ENCODE measurements around the gene RAD51B.
A peak's percentile ranks its signal among the peaks of the same experiment; 100 is the strongest.

Gene RAD51B

DNA sequence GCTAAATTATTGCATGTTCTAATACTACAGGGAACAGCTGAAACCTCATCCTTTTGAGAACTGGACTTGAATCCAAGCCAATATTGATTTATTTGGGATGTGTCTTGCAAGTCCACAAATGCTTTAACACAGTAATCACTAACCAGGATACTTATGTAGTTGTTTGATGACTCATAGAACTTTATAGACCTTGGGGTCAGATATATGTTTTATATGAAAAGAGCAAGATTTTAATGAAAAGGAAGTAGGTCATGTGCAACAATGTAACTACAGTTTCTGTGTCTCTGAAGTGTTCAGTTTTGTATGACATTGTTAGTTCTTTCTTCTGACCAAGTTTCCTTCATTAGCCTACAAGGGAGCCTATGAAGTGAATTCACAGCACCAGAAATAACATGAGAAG lies 621.2 kb downstream of the RAD51B start:
- peak; percentile 50 for DNase-seq (ENCODE audit: low read depth)

GRCh38 chr14:68441542-68441941 lies 622.0 kb downstream of the RAD51B start:
- DNase-seq (ENCODE audit: low read depth) = no peak

GRCh38 chr14:68442828-68443629 lies 623.5 kb downstream of the RAD51B start:
- no peak for DNase-seq (ENCODE audit: low read depth)

DNA sequence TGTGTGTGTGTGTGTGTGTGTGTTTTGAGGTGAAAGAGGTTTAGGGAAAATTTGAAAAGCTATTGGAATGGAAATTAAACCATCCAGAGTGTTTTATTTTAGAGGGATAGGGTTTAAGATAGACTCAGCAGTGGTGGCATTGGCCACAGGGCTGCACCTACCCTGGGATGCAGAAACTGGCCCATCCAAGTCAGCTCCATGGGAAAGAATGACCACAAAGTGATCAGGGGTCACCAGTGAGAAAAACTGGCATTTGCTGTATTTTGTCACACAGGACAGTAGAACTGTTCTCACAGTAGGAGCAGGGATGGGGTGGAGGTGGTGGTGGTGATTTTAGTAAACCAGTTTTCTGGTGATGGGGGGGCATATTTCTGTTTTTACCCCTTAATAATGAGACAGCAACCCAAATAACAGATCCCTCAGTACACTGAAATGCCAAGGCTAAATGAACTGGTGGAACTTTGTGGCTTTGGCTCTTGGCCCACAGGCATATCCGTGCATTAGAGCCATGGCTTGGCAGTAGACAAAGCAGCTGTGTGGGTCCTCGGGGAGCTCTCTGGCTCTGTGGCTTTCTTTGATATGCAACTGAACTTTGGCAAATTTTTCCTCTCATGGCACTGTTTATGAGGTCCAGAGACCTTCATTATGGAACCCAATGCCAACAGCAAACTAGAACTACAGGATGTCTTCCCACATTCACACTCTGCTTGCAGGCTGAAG lies 625.0 kb downstream of the RAD51B start:
- DNase-seq (ENCODE audit: low read depth) = no peak

DNA sequence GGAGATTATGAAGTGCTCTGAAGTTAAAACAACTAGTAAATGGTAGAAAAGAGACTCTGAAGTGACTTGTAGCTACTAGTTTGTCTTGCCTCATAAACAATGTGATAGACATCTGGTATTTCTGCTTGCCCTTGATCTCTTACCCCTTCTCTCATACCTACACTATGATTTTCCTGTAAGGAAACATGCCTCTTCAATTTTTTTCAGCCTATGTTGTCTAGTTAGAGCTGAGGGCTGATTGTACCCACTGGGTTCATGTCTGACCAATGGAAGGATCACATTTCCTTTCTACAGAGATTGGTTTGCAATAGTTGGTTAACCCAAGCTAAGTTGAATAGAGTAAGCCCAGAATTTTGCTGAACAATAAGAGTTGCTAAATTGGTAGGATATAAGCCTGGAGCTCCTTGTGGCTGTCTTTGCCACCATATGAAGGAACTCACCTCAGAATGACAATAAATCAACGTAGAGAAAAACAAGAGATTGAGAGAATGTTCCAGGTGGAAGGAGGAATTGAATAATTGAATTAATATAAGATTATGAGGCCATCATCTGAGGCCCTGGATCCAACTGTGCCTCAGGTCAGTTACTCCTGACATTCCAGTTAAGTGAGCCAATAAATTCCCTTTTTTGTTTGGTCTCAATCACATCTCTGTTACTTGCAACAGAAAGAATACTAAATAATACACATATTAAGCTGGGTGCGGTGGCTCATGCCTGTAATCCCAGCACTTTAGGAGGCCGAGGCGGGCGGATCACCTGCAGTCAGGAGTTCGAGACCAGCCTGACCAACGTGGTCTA lies 626.9 kb downstream of the RAD51B start:
- no peak for DNase-seq (ENCODE audit: low read depth)

GRCh38 chr14:68447581-68448251 lies 628.1 kb downstream of the RAD51B start:
- DNase-seq (ENCODE audit: low read depth) = no peak

DNA sequence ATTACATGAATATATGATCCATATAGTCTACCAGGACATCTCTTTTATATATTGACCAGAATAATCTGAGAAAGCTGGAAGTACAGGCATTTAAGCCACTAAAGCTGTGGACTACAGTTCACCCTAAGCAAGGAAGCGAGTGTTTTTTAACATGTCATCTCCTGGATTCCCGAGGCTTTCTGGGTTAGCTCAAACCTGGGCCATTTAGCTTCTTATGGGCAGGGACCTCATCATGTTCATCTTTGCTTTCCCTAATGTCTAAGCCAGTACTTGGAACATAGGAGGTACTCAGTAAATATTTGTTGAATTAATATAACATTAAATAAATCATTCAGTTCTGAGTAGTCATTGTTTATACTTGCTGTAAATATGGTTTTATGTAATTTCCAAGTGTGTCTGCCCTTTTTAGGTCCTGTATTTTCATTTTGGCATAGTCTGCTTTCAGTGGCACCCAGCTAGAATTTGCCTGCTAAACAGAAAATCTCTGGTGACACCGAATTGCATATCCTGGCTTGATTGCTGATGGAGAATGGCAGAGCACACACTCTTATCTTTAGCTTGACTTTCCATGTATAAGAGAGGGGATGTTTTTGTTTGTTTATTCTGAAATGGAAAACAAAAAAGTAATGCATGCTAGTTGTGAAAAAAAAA lies 628.8 kb downstream of the RAD51B start:
- DNase-seq (ENCODE audit: low read depth) = no peak

- DNase-seq (ENCODE audit: low read depth) = no peak
These were observed 630.1 kb downstream of the RAD51B start for GRCh38 chr14:68449561-68450181.

- DNase-seq (ENCODE audit: low read depth) = no peak
These were observed 631.0 kb downstream of the RAD51B start for GRCh38 chr14:68450391-68451120.

- DNase-seq (ENCODE audit: low read depth) = no peak
These were observed 632.3 kb downstream of the RAD51B start for GRCh38 chr14:68451696-68452373.

DNA sequence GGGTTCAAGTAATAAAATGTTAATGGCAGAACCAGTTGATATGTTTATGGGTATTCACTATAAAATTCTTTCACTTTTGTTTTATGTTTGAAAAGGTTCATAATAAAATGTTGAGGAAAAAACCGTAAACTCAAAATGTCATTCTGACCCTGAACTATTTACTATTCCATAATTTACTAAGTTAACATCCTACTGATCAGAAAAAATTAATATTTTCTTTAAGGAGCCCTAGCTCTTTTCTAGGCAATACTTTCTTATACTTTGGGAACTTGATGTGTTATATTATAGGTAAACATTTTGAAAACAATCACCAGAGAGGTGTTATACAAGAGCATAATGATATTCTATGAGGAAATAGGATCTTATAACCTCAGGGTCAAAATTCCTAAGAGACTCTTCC lies 638.7 kb downstream of the RAD51B start:
- DNase-seq (ENCODE audit: low read depth) = no peak

DNA sequence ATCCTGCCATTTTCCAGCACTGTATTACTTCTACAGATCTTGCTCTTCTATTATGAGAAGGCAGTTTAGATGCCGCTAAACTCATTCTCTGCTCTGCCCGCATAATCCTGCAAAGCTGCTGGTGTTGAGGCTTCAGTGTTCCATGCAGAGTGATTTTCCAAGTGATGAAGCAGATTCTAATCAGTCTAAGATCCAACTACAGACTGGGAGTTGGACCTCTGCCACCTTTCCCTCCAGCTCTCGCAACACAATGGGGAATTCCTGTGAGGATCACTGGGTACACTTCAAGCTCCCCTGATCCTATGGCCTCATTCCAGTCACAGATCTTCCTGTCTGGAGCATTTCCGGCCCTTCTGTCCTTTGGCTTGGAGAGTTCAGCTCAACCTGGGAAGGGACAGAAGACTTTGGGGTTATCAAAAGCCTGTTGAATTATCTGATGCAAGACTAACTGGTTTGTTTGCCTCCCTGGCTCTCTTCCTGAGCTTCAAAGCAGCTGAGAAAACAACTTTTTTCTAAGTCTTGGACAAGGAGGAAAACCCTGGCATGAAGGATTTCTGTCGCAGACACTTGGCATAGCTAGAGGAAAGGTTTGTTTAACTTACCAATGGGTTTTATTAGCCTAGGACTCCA lies 639.4 kb downstream of the RAD51B start:
- no peak for DNase-seq (ENCODE audit: low read depth)

- DNase-seq (ENCODE audit: low read depth) = no peak
These were observed 640.0 kb downstream of the RAD51B start for GRCh38 chr14:68459480-68460136.

DNA sequence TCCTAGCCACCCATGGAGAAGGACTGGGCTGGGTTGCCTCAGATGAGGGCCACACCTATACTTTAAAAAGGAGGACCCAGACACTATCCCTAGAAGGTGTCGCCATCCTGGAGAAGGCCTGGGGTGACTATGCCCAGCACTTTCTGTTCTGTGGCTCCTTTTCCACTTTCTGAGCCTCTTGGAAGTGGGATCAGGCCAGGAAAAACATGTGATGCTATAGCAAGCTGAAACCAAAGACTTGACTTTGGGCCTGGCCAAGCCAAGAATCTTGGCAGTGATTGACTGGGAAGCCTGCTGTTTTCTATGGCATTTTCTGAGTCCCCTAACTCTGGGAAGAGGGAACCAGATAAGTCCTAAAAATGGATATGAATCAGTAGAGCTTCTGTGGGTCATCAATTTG lies 641.0 kb downstream of the RAD51B start:
- no peak for DNase-seq (ENCODE audit: low read depth)

GRCh38 chr14:68461086-68461485 lies 641.5 kb downstream of the RAD51B start:
- DNase-seq (ENCODE audit: low read depth) = no peak

DNA sequence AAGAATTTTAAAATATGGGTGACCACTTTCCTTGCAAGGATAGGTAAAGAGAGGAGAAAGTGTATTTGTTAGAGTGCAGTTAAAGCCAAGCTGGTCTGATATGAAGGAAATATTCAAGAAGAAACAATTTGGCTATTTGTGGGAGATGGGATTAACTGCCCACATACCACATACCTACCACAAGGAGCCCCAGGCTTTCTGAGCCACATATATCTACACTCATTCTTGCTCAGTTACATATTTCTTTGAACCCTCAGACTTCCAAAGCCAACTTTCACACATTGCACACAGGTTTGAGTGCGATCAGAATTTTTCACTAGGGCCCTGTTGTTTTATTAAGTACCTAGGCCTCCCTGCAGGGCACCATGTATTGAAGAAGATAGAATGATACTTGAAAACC lies 643.1 kb downstream of the RAD51B start:
- no peak for DNase-seq (ENCODE audit: low read depth)

- DNase-seq (ENCODE audit: low read depth) = no peak
These were observed 643.7 kb downstream of the RAD51B start for GRCh38 chr14:68463299-68463698.

DNA sequence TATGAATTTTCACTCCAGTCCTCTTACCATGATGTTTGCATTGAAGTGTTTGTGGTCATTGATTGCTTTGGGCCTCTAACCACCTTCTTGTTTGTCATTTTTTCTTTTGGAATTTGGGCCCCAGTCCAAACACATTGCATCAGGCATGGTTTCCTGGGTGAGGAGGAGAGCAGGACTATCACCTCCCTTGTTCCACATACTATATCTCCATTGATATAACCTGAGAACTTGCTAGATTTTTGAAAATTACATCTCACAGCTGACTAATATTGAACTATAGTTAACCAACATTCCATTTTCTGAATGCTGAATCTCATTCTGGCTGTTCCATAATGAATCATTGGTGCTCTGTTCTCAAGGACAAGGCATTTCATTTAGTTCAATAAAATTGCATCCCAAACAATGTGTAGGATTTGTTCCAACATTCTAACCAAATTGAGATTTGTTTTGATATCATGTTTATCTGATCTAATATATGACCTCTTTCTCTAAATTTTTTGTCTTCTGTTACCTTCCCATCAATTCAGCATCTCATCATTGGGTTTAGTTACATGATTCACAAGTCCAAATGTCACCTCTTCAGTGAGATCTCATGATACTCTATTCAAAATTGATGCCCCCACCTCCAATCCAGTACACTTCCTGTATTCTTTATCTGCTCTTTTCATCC lies 644.3 kb downstream of the RAD51B start:
- no peak for DNase-seq (ENCODE audit: low read depth)

All from HS-5 (cell line).